ENCODE measurements around the gene MMP13.
"Not testable (repeated sequence)": the region's sequence is repeated elsewhere in the genome, so short reads cannot be mapped to it uniquely, and the experiment has no call there.

Gene MMP13

DNA sequence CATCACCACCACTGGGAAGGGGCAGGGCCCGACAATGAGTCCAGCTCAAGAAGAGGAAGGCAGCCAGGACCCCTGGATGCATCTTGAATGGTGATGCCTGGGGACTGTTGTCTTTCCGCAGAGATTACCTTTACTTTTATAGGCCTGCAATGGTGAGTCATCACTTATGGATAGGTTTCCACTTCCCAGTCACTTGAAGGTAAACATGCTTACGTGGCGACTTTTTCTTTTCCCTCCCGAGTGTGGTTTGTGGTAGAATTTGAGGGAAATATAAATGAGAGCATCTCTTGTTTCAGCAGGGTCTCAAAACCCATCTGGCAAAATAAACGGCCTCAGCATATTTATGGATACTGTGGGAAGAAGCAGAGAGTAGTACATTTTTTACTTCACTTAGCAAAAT, at the start of gene MMP13:
MMP13 (minus strand) TSS at position 109 of the 400 bp plus-strand sequence; CDS start at position 82, 27 bp downstream.
- DNase-seq (ENCODE audit: low spot score), result no peak

- not testable (repeated sequence) for DNase-seq (ENCODE audit: low spot score)
Observed at GRCh38 chr11:103004234-103004633, 48.7 kb upstream of the MMP13 start.

GRCh38 chr11:102994105-102994504, 38.6 kb upstream of the MMP13 start:
- DNase-seq (ENCODE audit: low spot score), result no peak

DNA sequence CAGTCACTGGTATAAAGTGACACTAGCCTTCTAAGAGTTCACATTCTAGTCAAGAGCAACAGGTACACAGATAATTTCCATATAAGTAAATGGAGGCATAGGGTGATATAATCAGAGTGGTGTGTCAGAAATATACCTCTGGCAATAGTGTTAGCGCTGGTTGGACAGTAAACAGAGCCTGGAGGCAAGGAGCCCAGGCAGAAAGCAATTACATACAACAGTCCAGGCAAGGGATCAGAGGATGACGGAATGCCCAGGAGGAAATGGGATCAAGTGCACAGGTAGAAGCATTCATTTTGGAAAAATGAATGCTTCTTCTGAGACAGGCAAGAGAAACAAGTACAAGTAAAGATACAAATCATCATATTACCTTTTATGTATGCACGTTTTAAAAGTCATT, 36.2 kb upstream of the MMP13 start:
- no peak for DNase-seq (ENCODE audit: low spot score)

- no peak for DNase-seq (ENCODE audit: low spot score)
Observed at GRCh38 chr11:102990145-102990544, 34.6 kb upstream of the MMP13 start.

DNA sequence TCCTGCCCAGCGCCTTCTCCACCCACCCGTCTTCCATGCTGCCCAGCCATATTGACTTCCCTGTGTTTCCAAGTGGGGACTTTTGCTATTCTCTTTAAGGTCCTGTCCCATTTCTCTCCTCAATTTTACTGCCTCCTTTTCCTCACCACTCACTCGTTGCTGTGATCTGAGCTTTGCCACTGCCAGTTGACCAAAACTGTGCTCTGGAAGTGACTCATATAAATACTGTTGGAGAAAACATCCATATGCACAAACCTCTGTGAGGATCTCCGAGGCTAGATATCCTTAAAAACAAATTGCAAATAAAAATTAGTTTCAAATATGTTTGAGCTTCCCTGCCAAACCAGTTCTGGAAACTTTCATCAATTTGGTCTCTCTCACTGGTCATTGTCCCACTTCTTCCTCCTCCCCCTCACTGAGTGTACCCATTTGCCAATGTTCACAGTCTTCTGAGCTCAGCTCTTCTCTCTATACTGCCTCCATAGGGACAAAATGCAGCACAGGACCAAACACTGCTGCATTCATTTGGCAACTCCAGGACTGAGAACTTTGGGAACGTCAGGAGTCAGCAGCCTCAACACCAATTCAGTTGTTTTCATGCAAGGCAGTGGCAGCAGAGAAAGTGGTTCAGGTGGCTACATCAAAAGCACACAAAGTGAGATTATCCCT, 34.0 kb upstream of the MMP13 start:
- DNase-seq (ENCODE audit: low spot score), result no peak

GRCh38 chr11:102986815-102987214, 31.3 kb upstream of the MMP13 start:
- peak; percentile 66 for DNase-seq (ENCODE audit: low spot score)

DNA sequence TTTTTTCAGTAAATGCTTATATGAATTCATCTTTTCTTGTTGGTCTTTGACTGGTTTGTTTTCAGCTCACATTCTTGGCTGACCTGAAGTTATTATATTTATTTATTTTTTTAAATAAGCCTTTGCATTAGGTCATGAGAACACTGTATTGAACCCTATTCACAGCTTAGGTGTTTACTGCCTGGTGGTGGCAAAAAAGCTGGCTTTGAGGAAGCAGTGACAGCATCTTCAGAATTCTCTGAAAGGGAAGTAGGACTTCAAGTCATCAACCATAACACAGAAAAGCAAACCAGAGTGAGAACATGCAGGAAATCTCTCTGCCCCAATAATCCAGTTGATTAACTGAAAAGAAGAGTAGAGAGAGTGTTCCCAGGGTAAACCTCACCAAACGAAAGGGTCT, 30.3 kb upstream of the MMP13 start:
- DNase-seq (ENCODE audit: low spot score), result no peak

DNA sequence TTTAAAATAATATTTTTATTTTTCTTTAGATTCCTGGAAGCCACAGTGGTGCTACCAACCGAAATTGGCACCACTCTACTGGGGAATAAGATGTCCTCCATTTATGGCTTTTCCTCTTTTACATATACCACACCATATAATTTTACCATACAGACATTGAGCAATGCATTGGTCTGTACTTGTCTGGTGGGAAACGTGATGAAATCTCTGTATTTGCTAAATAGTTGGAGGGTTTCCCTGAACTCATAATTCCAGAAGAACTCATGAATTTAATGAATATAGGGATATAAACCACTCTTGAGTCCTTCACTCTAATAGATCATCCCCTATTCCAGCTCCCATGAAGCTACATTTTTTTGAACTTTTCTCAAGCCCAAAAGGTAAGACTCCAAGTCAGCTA, 28.0 kb upstream of the MMP13 start:
- no peak for DNase-seq (ENCODE audit: low spot score)

DNA sequence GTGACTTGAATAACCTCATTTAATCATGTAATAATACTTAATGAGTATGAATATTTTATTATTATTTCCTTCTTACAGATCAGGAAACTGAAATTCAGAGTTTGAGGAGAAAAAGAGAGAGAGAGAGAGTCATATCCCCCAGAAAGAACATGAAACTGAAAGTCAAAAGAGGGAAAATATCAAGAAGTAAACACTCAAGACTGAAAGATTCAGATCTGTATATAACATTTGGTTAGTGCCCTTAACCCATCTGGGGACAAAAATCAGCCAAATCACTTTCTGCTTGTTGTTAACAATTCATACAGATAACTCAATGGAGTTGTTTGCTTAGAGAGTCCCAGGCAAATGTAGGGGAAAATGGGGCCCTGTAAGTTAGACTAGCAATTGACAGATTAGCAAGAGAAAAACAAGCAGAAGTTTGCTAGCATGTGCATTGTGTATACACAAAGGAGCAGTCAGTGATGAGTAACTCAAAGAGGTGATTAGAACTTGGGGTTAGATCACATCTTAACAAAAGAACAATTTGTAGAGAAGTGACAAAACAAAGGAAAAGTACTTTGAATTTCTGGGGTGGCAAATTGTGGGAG, 25.9 kb upstream of the MMP13 start:
- no peak for DNase-seq (ENCODE audit: low spot score)

DNA sequence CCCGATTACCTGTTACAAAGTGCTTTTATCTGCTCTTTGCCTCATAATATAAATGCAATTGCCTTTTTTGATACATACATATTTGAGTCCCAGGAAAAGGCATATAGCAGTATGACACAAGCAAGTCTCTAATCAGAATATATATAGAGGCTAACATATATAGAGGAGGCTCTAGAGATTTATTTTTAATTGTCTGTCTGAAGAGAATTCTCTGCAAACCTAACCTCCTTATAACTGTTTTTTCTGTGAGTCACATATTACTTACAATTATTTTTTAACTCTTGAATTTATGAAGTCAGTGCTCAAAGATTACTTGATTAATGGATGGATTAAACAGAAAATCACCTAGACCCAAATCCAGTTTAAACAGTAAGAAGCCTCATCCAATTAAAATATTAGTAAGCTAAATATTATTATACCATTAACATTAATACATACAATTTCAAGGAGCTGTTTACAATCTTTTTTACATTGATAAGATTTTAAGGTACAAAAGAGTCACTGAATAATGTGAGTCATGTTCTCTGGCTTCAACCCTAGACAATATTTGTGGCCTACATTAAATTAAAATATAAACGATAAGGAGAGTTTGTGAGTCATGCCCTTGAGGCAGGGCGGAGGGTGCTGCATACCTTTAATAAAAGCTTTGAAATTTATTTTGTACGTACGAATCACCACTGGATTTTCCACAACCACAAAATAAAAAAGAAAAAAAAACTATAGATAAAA, 19.2 kb upstream of the MMP13 start:
- DNase-seq (ENCODE audit: low spot score), result no peak

GRCh38 chr11:102973698-102974097, 18.2 kb upstream of the MMP13 start:
- DNase-seq (ENCODE audit: low spot score), result not testable (repeated sequence)

DNA sequence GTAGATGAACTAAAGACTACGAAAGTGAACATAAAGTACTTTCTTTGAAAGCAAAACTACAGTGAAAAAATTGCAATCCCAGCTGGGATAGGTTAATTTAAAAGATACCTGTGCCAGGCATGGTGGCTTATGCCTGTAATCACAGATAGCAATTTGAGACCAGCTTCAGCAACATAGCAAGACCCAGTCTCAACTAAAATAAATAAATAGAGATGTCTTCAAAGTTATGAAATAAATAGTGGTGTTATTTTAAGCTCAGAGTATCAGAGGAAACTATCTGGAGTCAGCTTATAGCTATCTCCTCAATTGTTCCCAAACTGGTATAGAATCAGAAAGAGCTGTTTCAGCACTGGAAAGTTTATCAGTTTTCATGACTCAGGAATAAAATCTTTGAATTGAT, 17.3 kb upstream of the MMP13 start:
- no peak for DNase-seq (ENCODE audit: low spot score)

GRCh38 chr11:102971766-102972165, 16.2 kb upstream of the MMP13 start:
- DNase-seq (ENCODE audit: low spot score), result no peak

DNA sequence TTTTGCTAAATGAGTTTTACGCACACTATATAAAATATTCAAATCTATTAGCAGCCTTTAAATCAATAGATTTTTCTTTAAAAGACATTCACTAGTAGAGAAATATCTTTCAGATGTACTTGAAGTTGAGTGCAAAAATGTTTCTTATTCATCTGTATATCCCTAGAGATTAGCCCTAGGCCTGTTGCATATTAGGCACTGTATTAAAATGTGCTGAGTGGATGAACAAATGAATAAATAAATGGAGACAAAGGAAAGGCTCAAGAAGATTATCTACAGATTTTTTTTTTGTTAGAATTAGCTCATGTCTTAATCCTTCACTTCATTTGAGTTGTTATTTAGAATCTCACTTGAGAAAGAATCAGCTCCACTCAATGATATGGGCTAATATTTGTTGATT, 12.0 kb upstream of the MMP13 start:
- no peak for DNase-seq (ENCODE audit: low spot score)

DNA sequence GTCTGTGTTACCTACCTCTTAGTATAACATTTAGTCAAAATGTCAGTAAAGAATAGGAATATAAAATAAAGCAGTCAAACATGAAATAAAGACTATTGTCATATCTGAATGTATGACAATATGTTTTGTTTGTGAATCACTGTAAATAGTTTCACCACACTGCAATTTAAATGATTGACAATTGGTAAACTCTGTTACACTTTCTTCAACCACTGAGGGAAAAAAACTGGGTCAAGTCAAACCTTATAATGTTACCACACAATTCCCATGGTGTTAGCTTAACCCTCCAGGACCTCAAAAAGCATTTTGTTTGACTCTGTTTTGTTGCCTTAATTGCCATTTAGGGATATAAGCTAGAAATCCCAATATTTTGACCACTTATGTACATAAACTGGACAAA, 10.5 kb upstream of the MMP13 start:
- no peak for DNase-seq (ENCODE audit: low spot score)

- DNase-seq (ENCODE audit: low spot score), result no peak
Observed at GRCh38 chr11:102964867-102965266, 9.3 kb upstream of the MMP13 start.

DNA sequence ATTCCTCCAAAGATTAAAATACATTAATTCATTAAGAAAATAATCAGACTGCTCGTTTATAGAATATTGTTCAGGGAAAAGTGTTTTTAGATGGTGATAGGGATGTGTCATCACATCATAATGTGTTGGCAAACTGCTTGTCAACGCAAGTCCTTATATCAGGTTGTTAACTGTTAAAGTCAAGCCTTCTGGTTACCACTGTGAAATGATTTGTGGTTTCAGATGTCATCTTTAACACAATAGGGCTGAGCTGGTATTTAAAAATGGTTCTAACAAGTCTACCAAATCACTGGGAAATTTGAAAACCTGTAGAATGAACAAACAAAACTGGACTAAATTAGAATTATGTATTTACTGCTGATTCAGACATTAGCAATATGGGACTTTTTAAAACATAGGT, 2.4 kb upstream of the MMP13 start:
- no peak for DNase-seq (ENCODE audit: low spot score)

DNA sequence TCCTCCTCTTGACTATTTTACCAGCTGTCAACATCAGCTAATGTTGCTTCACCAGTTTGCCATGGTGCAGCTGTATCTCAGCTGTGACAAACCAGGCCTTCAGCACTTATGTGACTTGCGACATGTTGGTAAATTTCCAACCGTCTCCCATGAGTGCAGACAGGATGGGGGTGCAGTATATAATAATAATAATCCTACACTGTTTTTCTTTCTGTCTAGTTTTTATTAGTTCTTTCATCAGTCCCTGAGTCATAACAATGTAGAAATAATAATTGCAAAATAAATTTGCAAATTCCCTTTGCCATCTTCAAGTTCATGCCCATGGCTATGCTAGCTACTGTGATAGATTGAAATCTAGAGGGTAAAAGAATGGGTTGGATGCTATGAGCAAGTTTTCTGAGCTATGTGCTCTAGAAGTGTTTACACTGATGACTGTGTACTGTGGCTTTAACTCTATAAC, 4.9 kb downstream of the MMP13 start:
- DNase-seq (ENCODE audit: low spot score), result no peak

- DNase-seq (ENCODE audit: low spot score), result no peak
Observed at GRCh38 chr11:102946237-102946636, 9.3 kb downstream of the MMP13 start.

DNA sequence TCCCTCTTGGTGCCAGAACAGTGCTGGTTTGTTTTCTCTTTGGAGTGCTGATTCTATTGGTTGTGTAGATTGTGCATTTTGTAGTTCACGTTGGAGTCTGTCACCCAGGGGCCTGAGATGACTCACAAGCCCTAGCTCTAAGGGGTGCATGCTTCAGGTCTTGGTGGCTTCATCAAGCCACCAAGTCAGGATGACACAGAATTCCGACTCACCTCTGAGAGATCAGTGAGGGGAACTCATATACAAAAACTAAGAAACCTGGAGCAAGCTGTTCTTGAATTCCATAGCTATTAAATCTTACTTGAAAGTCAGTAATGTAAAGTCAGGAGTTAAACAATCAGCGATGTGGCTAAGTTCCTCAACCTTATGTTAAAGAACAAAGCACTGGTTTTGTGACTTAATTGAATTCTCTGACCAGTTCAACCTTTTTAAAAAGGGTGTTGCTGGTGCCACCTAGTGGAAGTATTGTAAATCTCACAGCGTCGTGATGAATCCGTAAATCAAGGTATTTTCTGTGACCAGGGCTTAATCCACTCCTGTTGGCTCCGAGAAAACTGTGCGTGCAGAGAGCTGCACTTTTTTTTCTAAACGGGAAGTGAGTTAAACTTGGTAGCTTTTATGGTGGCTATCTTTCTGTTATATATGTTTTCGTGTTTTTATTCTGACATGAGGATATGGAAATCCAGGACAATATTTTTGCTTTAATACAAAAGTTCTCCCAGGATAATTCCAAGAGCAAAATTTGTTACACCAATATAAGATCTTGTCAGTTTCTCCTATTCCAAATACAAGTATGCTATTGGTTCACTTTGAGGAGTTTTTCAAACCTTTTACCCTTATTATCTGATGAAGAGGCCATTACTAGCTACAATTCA, 14.6 kb downstream of the MMP13 start:
- DNase-seq (ENCODE audit: low spot score), result peak; percentile 84

- no peak for DNase-seq (ENCODE audit: low spot score)
Observed at GRCh38 chr11:102936864-102937509, 18.5 kb downstream of the MMP13 start.

Measured in RKO (cell line).